Prostate gland (tissue), 2 donors: ENCODE data around the gene MTERF1.

Source experiments
- POLR2A ChIP-seq: fragments of 450-650 bp; IDR thresholded peaks from one replicate; pipeline ENCODE4 v1.6.1; 2016; ENCODE audit warnings: antibody characterized with exemption, mild to moderate bottlenecking
- POLR2AphosphoS5 ChIP-seq: sonication (generic); formaldehyde crosslinking; IDR thresholded peaks from one replicate; pipeline ENCODE4 v1.6.1; 2017; ENCODE audit warnings: antibody characterized with exemption
- TF ChIP-seq, protein P1 (sequence below), 4 experiments: fragments of 200-600 bp in 2 of 4; fragments of 450-650 bp in 2 of 4; sonication (generic) in 2 of 4; IDR thresholded peaks; 1 replicate in 3 of 4; 2 replicates in 1 of 4; pipeline ENCODE4 v1.5.1; 2016 to 2019; ENCODE audit warnings: antibody characterized with exemption in 4 of 4, mild to moderate bottlenecking in 2 of 4, moderate library complexity in 2 of 4

DNA sequence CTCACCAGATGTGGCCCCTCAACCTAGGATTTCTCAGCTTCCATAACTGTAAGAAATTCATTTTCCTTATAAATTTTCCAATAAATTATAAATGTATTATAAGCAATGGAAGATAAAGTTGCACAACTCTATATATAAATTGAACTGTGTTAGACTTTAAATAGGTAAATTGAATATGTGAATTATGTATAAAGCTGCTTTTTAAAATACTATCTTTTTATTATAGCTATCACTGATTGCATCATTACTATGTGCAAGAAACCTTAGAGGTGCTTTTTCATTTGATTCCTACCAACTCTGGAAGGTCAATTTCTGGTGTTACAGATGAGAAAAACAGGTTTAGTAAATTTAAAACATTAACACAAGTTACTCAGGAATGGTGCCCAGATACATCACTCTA is 8.4 kb downstream of the MTERF1 start:
- TF ChIP-seq POLR2A, result no peak
- TF ChIP-seq, protein P1, sequence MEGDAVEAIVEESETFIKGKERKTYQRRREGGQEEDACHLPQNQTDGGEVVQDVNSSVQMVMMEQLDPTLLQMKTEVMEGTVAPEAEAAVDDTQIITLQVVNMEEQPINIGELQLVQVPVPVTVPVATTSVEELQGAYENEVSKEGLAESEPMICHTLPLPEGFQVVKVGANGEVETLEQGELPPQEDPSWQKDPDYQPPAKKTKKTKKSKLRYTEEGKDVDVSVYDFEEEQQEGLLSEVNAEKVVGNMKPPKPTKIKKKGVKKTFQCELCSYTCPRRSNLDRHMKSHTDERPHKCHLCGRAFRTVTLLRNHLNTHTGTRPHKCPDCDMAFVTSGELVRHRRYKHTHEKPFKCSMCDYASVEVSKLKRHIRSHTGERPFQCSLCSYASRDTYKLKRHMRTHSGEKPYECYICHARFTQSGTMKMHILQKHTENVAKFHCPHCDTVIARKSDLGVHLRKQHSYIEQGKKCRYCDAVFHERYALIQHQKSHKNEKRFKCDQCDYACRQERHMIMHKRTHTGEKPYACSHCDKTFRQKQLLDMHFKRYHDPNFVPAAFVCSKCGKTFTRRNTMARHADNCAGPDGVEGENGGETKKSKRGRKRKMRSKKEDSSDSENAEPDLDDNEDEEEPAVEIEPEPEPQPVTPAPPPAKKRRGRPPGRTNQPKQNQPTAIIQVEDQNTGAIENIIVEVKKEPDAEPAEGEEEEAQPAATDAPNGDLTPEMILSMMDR (IDR thresholded peaks at IDR 0.05), result no peak
- TF ChIP-seq POLR2AphosphoS5, result no peak
